Frontal cortex (tissue), 4 donors: Measurements from ENCODE around the gene PALD1. TPM values are rescaled to one million over a fixed set of nuclear protein-coding genes. Genes with fewer than 3 reads are reported as not detected.

Source experiments
- DNase-seq, 2 donors: peaks; one replicate each; pipeline ENCODE4 v3.0.0; 2012; ENCODE audit warnings: low spot score in 2 of 2
- FAIRE-seq: peaks from 2 replicates; lab custom pipeline; 2012; peaks lifted over from hg19 to GRCh38; lab: Jason Lieb, UNC
- total RNA-seq: library from RNA; depleted of rRNA; stranded (reverse); fragments of >200 nt; gene quantifications from one replicate; pipeline ENCODE4 v1.2.3, GENCODE V29; 2014
- donor health status: control.
- donor health status: control.
- donor health status: control.

PALD1 gene
- total RNA-seq, 1 donor from 2014 or later, result 6.9 TPM

DNA sequence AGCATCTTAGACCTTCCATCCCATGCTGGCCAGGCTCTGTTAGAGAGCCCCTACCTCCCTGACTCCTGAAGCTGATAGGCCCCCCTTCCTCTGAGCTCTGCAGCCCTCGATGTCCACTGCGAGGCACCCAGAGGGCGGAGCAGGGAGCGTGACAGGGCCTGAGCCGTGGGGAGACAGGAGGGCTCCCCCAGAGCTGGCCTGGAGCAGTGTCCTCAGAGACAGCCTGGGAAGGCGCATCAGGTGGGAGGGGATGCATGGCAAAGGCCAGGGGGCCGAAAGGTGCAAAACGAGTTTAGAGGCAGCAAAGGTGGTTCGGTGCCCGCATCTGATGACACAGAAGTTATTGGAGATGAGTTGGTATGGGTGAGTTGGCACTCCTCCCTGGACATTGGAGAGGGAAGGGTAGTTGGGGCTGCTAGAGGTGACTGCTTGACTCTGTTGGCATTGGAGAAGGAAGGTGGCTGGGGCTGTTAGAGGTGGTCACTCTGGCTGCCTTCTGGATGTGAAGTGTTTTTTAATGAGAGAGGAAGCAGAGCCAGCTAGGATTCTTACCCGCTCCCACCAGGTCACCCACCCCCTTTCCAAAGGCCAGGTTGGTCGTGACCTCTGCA lies 70.9 kb downstream of the PALD1 start:
- no peak for FAIRE-seq
- no peak for DNase-seq

DNA sequence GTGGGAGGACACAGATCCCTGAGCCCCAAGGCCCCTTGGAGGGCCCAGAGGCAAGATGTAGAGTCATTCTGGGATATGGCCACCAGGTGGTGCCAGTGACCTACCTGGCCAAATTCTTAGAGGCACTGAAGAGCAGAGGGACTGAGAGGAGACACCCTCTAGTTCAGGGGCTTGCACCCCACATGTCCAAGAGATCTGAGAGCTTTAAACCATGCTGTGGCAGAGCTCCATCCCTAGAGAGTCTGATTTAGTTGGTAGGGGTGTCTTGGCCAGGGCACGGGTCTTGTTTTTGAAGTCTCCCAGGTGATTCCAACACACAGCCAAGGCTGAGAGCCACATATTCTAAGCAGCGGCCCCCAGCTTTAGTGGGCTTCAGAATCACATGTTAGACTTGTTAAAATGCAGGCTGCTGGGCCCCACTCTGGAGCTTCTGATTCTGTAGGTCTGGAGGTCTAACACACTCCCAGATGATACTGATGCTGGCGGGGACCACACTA lies 71.4 kb downstream of the PALD1 start:
- DNase-seq, result peak; percentile 73 to 80
- no peak for FAIRE-seq

DNA sequence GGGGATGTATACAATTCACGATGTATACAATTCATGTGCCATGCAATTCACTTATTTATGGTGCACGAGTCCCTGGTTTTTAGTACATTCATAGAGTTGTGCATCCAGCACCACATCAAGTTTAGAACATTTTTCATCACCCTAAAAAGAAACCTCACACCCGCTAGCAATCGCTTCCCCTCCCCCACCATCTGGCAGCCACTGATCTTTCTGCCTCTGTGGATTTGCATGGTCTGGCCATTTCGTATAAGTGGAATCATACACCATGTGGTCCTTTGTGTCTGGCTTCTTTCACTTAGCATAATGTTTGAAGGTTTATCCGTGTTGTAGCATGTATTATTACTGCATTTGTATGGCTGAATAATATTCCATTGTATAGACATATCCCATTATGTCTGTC lies 71.9 kb downstream of the PALD1 start:
- DNase-seq (no peak), FAIRE-seq (no peak)

DNA sequence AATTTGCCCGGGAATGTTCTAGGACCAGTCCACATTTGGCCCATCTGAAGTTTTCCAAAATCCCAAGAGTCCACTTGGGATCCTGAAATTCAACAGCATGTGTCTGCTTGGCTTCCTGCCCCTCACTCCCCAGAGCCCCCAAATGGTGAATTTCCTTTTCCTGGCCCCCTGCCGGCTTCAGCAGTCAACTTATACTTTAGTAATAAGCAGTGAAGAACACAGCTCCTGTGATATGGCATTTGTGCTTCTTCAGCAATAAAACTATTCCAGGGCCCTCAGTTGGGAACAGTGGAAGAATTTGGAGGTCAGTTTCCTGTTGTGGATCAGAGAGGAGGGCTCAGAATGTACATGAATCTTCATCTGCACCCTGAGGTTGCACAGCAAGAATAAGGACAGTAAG lies 72.9 kb downstream of the PALD1 start:
- no peak for FAIRE-seq
- no peak for DNase-seq

DNA sequence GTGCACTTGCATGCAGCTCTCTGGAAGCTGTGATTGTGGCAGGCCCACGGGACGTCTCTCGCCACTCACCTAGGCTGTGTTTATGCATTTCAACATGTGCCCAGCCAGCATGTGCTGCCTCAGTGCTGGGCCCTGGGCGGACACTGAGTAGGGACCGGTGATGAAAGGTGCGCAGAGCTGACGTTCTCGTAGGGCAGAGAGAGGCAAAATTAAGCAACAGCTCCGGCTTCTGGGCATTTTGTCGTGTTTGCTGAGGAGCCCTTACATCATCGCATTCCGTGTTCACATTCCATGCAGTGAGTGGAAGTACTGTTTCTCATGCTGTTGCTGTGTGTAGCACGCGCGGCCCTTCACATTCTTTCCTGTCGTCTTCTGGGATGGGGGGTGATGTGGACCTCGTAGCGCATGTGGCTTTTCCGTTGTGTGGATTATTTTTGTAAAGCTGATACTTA lies 73.4 kb downstream of the PALD1 start:
- DNase-seq (no peak), FAIRE-seq (no peak)

DNA sequence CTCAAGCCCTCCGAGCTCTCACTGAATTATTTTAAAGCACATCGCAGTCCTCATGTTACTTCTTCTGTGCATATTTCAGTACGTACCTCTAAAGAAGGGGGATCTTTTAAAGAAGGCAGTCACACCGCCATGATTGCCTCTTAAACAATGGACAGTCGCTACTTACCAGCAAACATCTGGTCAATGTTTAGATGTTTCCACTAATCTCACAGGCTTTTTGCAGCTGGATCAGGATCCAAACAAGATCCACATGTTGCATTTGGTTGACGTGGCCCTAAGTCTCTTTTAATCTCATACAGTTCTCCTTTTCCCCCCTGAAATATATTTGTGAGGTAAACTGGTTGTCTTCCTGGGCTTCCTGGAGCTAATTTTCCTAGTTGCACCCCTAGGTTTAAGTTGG lies 74.0 kb downstream of the PALD1 start:
- FAIRE-seq (no peak), DNase-seq (no peak)

DNA sequence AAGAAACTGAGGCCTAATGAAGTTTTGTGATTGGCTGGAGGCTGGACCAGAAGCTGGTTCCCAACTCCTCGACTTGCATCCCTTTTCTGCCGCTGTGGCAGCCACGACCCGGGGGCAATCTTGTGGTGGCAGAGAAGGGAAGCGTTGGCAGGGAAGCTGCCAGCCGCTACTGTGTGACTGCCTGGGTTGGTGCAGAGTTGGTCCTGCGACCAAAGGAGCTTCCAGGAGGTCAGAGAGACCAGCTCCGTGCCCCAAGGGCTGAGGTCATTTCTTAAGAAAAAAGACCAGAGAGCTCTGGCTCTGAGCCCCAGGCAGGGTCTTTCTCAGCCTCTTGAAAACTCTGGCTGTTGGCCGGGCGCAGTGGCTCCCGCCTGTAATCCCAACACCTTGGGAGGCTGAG lies 76.8 kb downstream of the PALD1 start:
- DNase-seq, result no peak
- FAIRE-seq, result no peak

DNA sequence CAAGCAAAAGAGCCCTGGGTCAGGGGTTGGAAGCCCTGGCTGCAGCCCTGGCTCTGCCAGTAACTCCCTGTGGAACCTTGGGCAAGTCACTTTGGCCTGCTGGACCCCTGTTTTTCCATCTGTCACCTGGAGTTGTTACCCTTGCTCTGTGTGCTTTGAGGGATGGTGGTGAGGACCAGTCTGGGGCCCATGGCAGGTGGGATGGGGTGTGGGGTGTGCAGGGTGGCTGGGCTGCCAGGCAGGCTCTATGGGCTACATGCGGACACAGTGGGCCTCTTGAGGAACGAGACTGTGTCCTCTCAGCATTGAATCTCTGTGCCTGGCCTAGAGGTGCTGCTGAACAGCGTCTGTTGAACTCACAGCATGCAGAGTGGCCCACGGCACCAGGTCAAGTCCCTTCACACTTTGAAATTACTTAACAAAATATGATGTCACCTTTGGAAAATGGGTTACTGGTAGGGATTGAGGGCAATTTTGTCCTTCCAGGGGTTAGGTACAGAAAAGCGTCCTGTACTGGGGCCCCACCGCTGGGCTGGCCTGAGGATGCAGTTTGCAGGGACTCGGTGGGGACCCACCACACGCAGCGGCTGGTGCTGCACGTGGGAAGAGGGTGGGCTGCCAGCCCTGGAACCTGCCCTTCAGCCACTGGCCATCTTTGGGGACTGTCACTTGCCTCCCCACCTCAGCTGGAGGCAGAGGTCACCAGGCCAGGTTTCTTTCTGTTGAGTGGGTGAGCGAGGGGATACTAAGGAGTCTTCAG lies 78.7 kb downstream of the PALD1 start:
- no peak for FAIRE-seq

DNA sequence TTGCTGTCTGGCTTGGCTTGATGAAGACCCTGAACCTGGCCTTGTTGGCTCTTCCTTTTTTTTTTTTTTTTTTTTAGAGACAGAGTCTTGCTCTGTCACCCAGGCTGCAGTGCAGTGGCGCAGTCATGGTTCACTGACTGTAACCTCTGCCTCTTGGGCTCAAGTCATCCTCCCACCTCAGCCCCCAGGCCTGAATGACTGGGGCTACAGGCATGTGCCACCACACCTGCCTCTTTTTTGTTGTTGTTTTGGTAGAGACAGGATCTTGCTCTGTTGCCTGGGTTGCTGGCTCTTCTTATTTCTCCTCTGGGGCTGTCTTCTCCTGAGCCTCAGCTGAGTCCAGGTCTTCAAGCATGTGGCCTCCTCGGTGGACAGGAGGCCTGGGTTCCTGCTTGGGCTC lies 79.3 kb downstream of the PALD1 start:
- DNase-seq, result no peak
- FAIRE-seq, result no peak

More for the DNA sequence above, 78.7 kb downstream of the PALD1 start:
- no peak for DNase-seq

DNA sequence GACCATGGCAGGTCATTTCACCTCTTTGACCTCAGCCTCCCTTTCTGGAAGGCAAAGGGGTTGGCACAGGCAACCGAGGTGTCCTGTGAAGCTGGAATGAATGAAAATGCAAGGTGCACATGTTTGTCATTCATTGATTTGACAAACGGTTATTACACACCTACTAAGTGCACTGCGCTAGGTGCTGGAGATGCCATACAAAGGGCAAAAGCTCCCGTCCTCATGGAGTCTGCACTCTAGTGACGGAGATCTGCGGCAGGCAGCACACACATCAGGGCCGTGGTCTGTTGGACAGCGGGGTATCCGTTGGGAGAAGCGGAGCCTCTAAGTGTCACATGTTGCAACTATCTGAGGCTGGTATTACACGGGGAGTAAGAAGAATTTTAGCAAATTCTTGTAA lies 79.7 kb downstream of the PALD1 start:
- DNase-seq, result no peak
- FAIRE-seq, result no peak

DNA sequence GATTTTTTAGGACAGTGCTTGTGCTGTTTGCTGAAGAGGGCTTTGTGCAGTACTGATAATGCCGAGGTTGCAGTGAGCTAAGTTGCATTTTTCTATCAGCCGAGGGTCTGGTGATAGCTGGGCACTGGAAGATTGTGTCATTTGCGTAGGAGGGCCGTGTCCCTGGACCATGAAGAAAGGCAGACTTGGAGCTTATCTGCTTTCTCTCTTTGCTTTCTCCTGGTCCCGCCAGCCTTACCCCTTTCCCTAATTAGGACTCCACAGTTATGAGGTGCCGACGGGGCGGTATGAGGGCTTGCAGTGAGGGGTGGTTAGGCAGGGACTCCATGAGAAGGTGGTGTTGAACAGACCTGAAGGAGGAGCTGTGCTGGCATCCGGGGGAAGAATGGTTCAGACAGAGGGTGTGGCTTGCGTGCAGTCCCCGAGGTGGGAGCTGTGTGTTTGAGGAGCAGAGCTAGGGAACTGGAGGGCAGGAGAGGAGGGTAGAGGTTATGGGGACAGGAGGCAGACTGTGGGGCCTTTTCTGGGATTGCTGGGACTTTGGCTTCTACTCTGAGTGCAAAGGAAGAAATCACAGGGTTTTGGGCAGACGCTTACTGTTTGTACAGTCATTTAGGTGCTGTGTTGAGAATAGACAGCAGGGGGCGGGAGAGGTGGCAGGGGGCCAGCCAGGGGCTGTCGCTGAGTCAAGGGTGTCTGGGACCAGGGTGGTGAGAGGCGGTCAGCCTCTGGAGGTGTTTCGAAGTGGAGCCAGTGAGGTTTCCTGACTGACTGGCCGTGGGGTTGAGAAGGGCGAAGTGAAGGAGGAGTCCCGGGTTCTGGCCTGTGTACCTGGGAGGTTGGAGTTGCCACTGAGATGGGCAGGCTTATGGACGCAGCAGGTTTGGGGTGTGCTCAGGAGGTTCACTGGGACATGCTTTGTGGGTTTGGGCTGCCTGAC lies 80.6 kb downstream of the PALD1 start:
- DNase-seq, result peak in 1 of 2 donors; percentile 62
- FAIRE-seq, result no peak

DNA sequence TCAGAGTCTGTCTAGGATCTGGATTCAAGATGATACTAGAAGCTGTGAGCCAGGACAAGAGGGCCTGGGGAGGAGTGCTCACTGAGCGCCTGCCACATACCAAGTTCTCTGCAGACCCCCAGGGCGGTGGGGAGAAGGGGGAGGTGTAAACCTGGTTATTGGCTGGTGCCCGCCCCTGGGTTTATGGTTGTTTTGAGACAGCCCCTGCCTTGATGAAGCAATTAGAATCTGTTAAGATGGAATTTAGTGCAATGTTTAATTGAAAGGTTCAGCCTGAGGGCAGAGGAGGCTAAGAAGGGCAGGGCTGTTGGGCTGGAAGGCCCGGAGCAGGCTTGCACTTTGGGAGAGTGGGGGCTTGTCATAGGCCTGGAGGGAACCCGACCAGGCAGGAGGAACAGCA lies 81.3 kb downstream of the PALD1 start:
- no peak for DNase-seq
- no peak for FAIRE-seq

DNA sequence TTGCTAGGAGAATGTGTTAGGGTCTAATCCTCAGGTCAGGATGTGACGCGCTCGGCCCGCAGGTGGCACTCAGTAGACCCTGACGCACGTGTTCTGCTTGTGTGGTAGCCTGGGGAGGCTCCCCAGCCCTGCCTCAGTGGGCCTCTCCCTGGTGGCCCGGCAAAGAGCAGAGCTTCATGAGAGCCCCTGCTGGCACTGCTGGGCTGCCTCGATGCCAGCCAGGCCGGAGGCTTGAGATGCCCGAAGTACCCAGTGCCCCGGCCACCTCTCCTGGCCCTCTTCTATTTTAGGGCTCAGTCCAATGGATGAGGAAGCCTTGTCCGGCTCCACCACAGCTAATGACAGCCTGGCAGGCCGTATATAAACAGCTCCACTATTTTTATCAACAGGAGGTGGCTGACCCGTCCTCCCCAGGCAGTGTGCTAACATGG lies 82.0 kb downstream of the PALD1 start:
- DNase-seq, result no peak
- no peak for FAIRE-seq

DNA sequence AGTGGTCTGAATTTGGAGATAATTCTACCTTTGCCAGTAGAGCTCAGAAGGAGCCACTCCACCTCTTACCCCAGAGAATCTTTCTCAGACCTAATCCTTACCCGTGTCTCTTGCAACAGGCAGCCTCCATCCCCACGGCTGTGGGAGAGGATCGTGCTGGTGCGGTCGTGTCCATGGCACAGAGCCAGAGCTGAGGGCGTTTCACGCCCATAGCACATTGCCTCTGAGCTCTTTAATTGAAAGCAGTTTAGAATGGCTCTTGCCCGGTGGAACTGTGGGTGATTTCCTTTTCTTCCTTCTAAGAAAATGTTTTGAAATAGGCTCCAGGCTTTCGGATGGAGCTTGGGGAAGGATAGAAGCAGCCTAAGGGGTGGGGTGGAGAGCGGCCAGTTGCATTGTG lies 82.5 kb downstream of the PALD1 start:
- FAIRE-seq (no peak), DNase-seq (no peak)

DNA sequence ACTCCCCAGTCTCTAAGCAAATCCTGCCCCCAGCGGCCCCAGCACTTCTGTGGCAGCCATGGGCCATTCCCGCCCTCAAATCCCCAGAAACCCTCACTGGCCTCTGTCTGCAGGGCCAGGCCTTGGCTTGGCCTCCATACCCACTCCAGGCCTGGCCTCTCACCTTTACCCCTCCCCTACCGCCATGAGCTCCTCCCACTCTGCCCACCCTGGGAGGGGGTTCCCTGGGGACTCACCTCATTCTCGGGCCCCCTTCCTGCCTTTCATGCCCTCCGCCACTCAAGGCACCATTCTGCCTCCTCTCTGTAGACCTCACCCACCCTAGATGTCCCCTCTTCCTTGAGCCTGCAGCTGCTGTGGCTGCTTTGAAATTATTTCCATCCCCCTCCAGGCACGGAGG lies 83.0 kb downstream of the PALD1 start:
- no peak for FAIRE-seq
- DNase-seq, result no peak

DNA sequence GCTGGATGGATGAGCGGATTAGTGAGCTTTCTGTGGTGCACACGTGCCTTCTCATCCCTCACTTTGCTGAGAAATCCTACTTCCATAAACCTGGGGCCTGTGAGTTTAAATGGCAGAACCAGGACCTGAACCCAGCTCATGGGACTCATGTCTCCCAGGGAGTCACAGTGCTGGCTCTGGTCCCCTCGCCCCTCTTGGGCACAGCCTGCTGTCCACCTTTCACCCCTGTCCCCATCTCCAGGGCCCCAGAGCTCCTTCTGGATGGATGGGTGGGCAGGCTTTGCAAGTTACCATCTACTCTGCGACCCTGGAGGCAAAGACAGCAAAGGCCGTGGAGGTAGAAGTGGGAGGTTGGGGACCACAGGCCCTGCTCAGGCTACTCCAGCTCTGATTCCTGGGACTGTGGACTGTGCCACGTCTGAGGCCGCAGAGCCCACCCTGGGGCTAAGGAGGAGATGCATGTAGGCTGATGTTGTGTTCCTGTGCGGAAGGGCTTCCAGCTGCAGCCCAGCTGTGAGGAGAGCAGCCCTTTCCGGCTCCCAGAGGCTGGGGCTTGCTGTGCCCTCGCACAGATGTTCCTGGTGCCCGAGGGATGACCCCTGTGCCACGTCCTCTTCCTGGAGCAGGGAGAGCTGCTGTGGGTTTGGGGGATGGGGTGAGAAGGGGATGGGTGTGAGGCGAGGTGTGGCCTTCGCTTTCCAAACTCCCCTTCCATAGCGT lies 83.6 kb downstream of the PALD1 start:
- no peak for FAIRE-seq
- no peak for DNase-seq

DNA sequence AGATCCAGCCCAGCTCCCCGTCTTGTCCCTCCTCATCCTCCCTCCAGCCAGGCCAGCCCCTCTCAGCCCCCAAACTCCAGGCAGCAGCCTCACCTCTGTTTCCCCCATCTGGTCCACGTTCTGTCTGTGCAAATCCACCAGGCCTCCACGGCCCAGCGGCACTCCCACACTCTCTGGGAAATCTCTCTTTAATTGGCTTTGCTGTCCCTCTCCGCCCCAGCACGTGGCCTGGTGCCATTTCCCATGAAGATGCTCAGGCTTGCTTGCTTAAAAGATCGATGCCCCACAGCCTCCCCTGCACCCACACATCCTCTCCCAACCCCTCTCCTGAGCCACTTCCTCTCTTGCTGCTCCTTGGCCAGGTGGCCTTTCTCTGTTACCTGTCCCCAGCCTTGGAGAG lies 84.7 kb downstream of the PALD1 start:
- DNase-seq (no peak), FAIRE-seq (no peak)

DNA sequence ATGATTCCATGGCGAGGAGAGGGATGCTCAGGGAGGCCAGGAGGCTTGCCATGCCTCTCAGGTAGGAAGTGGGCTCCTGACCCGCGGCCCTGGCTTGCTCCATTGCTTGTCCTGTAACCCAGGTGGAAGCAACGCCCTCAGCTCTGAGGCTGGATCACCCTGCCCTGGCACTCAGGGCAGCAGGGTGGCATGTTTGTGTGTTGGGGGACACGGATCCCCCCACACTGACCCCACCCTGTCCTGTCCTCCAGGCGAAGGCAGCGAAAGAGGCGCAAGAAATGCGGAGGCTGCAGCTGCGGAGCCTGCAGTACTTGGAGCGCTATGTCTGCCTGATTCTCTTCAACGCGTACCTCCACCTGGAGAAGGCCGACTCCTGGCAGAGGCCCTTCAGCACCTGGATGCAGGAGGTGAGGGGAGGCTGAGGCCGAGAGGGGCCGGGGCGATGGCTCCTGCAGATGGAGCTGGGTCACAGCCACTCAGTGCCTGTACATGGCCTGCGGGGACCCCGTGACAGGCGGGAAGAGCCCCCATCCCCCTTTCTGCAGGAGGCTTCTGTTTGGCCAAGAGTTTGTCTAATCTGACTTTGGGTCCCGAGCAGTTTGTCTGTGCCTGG lies 85.7 kb downstream of the PALD1 start:
- DNase-seq, result no peak
- no peak for FAIRE-seq

DNA sequence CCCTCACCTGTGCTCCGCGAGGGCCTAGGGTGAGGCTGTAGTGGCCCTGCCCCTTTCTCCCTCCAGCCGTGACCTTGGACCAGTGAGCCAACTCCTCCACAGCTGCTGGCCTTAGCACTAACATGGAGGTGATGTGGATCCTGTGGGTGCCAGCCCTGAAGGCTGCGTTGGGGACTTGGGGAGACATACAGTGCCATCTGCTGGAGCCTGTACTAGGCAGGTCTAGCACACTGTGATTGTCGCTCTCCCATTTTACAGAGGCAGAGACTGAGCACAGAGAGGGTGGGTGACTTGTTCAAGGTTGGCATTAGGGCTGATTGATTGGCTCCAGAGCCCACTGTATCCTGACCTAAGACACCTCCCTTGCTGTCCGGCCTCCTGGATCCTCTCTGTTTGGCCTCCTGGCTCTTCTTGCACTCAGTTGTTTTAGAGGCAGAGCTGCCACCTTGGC lies 86.4 kb downstream of the PALD1 start:
- DNase-seq, result no peak

More for the DNA sequence above, 86.4 kb downstream of the PALD1 start:
- no peak for FAIRE-seq
